Stimulated activated CD4-positive, alpha-beta T cell treated with anti-CD3 and anti-CD28 coated beads, Interleukin-1b, Interleukin-23, amount 100 ng/mL, for 4 hours (primary cell): Measurements from ENCODE around the gene CD46.
"Not testable (repeated sequence)": the region's sequence is repeated elsewhere in the genome, so short reads cannot be mapped to it uniquely, and the experiment has no call there.

Experiments
- DNase-seq, 2 donors: peaks; one replicate each; pipeline ENCODE4 v3.0.0-alpha.2; 2020; ENCODE audit warnings: low read depth in 2 of 2

The CD46 gene

GRCh38 chr1:207751463-207751789 is 428 bp upstream of the CD46 start:
- DNase-seq, result not testable (repeated sequence)

DNA sequence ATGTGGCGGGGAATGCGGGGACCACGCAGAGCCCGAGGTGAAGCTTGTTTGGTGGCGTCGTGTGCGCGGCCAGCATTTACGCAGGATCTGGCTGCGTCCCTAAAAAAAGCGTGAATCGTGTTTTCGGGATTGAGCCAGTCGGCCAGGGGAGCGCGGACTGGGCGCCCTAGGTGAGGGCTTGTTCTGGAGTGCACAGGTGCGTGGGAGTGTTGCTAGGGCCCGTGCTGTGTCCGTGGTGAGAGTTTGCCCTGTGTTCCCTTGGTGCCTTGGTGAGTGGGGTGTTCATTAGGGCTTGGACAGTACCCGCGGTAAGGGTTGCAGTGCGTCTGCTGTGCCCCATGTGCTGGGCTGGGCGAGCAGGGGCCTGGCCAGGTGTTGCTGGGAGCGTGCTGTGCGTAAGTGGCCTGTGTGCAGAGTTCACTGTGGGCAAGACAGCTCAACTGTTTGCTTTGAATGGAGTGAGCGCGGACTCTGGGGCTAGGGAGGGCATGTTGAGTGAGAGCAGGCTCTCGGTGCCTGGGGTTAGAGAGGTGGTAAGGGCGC is 673 bp downstream of the CD46 start:
- DNase-seq, result no peak

DNA sequence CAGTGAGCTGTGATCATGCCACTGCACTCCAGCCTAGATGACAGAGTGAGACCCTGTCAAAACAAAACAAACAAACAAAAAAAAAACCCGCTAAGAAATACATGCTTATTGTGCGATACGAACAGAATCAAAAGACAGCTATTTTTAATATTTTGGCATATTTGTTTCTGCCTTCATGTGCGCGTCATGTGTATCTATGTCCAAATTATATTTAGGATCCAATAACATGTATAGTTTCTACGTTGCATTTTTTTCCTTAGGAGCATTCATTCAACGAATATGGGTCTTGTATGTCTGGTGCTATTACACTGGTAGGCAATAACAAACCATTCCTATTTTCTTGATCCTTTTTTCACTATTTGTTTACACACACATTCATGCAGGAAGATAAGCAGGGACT is 1.8 kb downstream of the CD46 start:
- DNase-seq, result no peak

DNA sequence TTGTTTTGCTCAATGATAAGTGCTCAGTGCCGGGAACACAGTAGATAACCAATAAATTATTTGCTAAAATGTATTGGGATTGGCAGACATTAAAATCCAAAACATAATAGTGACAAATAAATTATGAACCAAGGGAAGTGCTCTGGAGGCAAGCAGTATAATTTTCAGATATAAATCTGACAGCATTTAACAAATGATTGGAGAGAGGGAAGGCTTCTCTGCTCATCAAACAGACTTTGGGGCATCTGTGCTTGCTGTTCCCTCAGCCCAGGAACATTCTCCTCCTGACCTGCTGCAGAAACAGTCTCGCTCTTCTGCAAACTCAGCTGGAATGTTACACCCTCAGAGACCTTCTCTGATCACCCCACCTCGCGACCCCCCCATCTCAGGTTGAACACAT is 2.2 kb downstream of the CD46 start:
- no peak for DNase-seq

DNA sequence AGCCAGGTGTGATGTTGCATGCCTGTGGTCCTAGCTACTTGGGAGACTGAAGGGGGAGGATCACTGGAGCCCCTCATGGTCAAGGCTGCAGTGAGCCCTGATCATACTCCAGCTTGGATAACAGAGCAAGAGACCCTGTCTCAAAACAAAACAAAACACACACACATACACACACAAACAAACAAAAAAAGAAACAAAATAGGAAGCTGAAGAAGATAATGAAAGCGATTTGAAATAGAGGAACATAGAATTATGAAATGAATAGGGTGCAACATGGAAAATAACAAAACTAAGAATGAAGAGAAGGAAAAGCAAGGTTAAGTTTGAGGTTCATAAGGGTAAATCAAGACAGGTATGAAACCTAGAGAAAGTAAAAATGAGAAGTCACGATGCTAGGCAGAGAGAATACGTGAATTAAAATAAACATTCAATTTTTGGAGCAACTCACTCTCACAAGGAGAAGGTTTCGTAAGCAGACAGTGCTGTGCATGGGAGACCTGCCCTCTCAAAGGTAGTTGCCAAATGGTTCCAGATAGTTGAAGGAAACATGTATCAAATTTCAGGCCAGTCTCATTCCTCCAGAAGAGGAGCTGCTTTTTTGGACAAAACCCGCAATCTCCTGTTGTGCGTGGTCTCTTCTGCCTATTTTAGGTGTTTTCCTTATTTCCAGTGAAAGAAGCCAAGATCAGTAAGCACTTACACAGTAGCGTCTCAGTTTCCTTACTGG is 3.3 kb downstream of the CD46 start:
- DNase-seq, result no peak

- no peak for DNase-seq
These were observed 4.2 kb downstream of the CD46 start for GRCh38 chr1:207755846-207756693.

DNA sequence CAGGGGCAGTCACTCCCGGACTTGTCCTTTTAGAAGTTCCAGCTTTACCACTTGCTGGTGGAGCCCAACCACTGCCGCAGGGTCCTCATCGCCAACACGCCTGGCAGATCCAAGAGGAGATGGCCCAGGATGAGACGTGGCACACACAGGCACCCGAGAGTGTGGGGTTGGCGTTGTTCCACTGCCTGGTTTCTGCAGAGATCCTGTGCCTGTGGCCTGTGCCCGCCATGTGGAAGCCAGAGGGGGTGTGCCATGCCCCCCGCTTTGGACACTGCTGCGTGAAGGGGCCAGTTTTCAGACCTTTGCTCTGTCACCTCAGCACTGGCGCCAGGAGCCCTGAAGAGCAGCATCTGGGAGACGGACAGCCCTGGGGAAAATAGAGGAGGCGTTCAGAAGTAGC is 10.8 kb downstream of the CD46 start:
- DNase-seq, result no peak

- DNase-seq, result no peak
These were observed 11.2 kb downstream of the CD46 start for GRCh38 chr1:207763091-207763490.

DNA sequence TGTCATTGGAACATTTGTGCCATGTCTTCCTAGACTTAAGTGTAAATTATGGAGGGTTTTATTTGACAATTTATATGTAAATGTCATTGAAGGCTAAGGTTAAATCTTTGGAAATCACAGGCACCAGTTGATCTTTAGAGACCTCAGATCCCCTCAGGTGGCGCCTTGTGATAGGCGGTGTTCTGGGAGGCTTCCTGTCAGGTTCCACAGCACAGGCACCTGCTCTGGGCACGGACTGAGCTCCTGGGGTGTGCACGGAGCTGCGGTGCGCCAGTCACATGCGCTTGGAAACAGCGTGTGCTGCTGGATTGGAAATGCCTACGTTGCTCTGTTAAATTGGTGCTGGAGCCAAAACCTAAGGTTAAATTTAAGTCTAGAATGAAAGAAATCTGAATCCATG is 12.1 kb downstream of the CD46 start:
- no peak for DNase-seq

- DNase-seq, result no peak
These were observed 14.7 kb downstream of the CD46 start for GRCh38 chr1:207766569-207766968.

DNA sequence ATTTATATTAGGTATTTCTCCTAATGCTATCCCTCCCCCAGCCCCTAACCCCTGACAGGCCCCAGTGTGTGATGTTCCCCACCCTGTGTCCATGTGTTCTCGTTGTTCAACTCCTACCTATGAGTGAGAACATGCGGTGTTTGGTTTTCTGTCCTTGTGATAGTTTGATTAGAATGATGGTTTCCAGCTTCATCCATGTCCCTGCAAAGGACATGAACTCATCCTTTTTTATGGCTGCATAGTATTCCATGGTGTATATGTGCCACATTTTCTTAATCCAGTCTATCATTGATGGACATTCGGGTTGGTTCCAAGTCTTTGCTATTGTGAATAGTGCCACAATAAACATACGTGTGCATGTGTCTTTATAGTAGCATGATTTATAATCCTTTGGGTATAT is 18.7 kb downstream of the CD46 start:
- DNase-seq, result not testable (repeated sequence)

- not testable (repeated sequence) for DNase-seq
These were observed 24.2 kb downstream of the CD46 start for GRCh38 chr1:207776045-207776444.

- DNase-seq, result not testable (repeated sequence)
These were observed 25.6 kb downstream of the CD46 start for GRCh38 chr1:207777412-207777811.

DNA sequence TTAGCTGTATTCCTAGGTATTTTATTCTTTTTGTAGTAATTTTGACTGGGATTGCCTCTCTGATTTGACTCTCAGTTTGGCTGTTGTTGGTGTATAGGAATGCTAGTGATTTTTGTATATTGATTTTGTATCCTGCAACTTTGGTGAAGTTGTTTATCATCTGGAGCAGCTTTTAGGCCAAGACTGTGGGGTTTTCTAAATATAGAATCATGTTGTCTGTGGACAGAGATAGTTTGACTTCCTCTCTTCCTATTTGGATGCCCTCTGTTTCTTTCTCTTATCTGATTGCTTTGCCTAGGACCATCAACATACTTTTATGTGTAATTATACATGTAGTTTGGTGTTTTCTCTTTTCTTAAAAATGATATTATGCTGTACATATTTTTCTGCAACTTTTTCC is 27.2 kb downstream of the CD46 start:
- no peak for DNase-seq

DNA sequence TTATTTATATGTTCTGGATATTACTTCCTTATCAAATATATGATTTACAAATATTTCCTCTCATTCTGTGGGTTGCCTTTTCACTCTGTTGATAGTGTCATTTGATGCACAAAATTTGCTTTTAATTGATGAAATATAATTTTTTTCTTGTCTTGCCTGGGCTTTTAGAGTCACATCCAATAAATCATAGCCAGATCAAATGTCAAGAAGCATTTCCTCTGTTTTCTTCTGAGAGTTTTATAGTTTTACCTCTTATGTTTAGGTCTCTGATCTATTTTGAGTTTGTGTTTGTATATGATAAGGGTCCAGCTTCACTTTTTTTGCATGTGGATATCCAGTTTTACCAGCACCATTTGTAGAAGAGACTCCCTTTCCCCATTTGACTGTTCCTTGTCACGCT is 29.5 kb downstream of the CD46 start:
- DNase-seq, result no peak

DNA sequence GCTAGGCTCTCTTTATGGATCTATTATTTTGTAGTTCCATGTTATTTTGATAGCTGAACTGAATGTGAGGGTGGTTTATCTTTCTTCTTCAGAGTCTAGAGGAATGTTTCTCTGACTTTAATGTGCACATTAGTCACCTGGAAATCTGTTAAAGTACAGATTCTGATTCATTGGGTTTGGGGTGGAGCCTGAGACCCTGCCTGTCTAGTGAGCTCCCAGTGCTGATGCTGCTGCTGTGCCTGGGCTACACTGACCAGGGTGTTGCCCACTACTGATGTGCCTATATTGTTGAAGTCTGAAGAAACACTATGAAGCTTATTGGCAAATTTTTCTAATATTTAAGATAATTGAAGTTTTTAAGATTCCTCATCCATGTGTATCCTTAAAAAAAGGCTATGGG is 35.9 kb downstream of the CD46 start:
- no peak for DNase-seq

GRCh38 chr1:207789386-207789785 is 37.5 kb downstream of the CD46 start:
- no peak for DNase-seq

DNA sequence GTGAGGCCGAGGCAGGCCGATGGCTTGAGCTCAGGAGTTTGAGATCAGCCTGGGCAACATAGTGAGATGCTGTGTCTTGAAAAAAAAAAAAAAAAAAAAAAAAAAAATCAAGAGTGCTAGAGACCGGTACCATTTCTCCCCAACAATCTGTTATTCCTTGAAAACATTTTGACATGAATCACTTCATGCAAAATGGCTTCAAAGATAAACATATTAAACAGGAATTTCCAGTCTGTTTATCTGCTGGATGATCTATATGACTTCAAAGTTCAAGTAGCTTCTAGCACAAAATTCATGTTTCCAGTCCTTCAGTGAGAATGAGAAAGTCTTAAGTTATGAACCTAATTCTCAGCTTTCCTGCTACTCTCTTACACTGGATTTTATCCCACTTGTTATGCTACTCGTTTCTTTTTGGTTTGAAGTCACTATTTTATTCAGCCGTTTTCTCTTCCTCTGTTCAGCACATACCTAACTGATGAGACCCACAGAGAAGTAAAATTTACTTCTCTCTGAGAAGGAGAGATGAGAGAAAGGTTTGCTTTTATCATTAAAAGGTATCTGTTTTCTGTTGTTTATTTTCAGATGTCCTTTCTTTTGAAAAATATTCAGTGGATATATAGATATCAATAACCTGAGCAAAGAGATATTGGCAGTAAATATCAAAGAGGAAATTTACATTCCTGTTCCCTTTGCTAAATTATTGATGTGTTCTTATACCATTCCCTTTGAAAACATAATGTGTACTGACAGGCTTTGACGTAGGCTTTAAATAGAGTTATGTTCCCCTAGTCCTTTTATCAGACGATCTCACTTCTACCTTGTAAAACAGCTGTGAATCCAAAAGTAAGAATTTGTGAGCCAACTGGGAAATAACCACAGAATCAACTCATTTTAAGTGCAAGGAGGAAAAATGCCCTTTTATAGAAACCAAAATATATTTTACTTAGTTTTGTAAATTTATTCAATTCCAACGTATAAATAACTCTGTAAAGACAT is 38.2 kb downstream of the CD46 start:
- DNase-seq, result no peak

GRCh38 chr1:207791290-207791689 is 39.4 kb downstream of the CD46 start:
- DNase-seq, result no peak

DNA sequence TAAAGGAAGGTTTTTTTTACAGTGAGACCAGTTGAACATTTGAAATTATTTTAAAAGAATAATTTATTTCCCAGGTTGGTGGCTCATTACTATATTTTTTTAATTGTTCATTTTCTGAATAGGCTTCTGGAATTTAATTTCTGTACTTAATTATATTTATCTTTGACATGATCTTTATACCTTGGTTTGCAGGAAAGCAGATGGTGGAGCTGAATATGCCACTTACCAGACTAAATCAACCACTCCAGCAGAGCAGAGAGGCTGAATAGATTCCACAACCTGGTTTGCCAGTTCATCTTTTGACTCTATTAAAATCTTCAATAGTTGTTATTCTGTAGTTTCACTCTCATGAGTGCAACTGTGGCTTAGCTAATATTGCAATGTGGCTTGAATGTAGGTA is 41.5 kb downstream of the CD46 start:
- DNase-seq, result no peak

DNA sequence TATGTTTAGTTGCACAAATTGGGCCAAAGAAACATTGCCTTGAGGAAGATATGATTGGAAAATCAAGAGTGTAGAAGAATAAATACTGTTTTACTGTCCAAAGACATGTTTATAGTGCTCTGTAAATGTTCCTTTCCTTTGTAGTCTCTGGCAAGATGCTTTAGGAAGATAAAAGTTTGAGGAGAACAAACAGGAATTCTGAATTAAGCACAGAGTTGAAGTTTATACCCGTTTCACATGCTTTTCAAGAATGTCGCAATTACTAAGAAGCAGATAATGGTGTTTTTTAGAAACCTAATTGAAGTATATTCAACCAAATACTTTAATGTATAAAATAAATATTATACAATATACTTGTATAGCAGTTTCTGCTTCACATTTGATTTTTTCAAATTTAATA is 43.0 kb downstream of the CD46 start:
- no peak for DNase-seq
